LNCAP (cell line): ENCODE data around the gene C5orf15.

Experiments
- TF ChIP-seq, protein P1 (sequence below): fragments of 450-650 bp; IDR thresholded peaks from 2 replicates; pipeline ENCODE4 v1.5.1; 2017; ENCODE audit warnings: mild to moderate bottlenecking

Gene C5orf15

DNA sequence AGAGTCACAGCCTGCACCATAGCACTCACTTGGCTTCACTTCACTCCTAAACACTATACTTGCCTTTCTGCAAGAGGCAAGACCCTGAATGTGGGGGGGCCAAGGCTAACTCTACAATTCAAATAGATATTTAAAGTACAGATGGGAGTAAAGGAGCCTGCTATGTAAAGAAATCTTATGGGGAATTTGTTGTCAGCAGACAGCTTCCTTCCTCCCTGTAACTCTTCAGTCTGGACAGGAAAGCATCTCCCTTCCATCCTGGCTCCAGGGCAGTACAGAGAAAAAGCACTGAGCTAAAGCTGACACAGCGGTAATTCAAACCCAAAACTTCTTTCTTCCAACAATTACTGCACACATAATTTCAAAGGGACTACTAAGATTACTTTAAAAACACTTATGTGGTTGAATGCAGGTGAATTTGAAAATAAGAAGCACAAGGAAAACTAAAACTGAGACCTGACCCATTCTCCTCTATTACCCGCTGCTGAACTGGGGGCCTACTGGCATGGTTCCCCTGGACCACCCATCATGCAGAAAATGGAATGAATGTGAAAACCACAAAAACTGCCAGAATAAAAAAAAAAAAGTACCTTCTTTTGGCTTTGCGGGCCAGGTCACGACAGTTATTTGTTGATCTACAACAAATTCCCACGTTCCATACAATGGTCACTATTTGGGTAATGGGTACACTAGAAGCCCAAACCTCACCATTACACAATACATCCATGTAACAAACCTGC lies 22.9 kb upstream of the C5orf15 start:
- TF ChIP-seq, protein P1, sequence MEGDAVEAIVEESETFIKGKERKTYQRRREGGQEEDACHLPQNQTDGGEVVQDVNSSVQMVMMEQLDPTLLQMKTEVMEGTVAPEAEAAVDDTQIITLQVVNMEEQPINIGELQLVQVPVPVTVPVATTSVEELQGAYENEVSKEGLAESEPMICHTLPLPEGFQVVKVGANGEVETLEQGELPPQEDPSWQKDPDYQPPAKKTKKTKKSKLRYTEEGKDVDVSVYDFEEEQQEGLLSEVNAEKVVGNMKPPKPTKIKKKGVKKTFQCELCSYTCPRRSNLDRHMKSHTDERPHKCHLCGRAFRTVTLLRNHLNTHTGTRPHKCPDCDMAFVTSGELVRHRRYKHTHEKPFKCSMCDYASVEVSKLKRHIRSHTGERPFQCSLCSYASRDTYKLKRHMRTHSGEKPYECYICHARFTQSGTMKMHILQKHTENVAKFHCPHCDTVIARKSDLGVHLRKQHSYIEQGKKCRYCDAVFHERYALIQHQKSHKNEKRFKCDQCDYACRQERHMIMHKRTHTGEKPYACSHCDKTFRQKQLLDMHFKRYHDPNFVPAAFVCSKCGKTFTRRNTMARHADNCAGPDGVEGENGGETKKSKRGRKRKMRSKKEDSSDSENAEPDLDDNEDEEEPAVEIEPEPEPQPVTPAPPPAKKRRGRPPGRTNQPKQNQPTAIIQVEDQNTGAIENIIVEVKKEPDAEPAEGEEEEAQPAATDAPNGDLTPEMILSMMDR: no peak

DNA sequence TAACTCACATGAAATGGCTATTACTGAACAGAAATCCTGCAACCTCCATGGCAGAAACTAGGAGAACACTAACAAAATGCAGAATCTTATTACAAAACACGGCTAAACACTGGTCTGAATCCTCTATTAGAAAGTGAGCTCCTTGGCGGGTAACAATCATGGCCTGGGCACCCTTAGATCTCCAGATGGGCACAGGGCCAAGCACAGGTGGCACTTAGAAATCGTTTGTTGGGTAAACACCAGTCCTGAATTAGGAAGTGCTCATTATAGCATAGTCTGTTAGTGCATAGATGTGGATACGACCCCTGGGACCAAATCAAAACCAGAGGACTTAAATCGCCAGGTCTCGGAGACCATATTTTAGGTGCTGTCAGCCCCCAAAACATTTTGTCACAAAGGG lies 22.0 kb upstream of the C5orf15 start:
- TF ChIP-seq, protein P1: no peak

DNA sequence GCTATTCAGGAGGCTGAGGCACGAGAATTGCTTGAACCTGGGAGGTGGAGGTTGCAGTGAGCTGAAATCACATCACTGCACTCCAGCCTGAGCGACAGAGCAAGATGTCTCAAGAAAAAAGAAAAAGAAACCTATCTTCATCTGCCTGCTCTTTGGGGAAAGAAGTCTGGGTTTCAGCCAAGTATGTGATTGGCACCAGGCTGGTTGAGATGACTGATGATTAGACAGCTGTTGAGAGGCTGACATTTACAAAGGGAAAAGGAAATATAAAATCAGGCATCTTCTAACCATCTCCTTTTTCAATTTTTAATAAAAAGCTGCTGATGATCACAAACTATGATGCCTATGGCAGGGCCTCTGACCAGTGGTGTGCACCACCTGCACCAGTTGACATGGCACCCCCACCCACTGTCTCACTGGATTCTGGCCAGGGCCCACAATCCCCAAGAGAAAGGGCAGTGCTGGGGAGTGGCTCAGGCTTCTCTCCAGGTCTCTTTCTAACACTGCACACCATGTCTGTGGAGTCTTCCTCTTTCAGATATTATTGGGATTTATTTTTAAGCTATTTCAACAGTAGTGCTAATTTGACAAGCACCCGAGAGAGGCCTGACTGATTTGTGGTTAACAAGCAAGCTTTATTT lies 17.2 kb upstream of the C5orf15 start:
- TF ChIP-seq, protein P1: no peak

DNA sequence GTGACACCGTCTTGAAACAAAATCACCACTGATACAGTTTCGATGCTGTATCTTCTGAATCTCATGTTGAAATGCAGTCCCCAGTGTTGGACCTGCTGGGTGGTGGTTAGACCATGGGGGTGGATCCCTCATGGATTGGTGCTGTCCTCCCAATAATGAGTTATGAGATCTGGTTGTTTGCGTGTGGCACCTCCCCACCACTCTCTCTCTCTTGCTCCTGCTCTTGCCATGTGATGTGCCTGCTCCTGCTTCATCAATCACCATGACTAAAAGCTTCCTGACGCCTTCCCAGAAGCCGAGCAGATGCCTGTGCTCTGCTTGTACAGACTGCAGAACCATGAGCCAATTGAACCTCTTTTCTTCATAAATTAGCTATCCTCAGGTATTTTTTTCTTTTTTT lies 15.2 kb upstream of the C5orf15 start:
- TF ChIP-seq, protein P1: no peak

DNA sequence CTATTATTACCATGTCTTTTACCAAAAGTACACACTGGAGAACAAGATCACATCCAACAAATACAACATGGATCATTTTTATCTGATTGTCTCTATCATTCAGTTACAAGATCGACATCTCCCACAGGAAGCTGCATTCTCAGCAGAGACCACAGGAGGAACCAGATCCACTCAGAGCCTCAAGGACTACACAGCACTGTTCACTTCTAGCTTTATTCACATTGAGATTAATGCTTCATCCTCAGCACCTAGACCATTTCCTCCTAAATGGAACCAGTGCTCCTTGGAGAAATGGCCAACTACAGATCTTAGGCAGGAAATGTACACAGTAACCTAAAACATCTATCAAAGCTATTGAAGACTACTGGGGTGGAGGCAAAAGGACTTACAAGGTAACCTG lies 13.3 kb upstream of the C5orf15 start:
- TF ChIP-seq, protein P1: no peak

DNA sequence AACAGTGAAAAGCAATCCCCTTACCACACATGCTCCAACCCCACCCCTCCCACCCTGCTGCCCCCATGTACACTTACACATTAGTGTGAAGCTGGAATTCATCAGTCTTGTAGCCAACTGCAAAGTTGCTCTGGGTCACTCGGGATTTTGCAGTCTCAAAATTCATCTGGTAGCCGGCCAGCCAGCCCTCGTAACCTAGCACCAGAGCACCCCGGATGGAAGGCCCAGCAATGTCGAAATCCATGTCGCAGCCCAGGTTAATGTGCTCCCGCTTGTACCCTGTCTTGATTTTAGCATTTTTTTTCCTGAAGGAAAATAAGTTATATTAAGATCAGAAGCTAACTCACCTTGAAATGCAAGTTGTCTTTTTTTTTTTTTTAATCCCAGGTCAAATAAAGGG lies 12.2 kb upstream of the C5orf15 start:
- TF ChIP-seq, protein P1: no peak

DNA sequence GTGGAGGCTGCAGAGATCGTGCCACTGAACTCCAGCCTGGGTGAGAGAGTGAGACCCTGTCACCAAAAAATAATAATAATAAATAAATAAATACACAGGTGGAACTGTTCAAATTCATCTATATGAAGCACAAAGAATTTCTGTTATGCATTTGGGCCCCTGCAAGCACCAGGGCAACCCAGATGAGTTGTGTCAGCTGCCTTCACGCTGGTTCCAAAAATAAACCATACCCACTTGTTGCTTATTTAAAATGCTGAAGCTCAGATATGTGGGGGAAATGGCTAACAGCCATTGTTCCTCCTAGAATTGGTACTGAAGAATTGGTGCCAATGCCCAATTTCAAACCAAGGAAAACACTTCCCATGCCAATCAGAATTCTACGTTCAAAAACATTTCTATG lies 10.5 kb upstream of the C5orf15 start:
- TF ChIP-seq, protein P1: no peak
